ENCODE data around the gene RTN4R.
"Not testable (repeated sequence)": the region's sequence is repeated elsewhere in the genome, so short reads cannot be mapped to it uniquely, and the experiment has no call there.

DNA sequence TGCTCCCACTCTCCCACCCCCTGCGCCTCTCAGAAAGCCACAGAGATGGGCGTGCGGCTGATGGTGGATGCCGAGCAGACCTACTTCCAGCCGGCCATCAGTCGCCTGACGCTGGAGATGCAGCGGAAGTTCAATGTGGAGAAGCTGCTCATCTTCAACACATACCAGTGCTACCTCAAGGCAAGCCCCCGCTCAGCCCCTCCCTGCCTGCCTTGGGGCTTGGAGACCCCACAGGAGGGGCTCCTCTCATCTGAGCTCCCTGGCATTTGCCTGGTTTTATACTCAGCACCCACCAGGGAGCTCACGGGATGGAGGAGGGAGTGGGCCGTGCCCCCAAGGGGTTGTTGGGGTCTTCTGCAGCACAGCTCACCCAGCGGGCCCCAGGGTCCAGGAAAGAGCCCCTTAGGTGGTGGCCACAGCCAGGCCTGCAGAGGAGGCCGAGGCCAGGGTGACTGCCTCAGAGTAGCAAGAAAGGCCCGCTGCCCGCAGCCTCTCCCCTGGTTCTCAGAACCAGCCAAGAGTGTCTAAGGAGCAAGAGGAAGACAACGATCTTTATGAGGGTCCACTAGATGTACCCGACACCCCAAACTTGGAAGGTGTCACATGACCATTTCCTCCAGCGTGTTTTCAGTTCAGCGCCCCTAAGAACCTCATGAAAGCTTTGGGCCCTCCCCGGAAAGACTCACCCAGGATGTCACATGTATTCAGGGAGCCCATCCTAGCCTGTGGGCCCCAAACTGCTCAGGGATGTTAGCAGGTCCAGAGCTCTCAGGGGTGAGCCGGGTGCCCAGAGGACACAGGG lies 38.7 kb upstream of the RTN4R start:
- TF ChIP-seq, protein P1, sequence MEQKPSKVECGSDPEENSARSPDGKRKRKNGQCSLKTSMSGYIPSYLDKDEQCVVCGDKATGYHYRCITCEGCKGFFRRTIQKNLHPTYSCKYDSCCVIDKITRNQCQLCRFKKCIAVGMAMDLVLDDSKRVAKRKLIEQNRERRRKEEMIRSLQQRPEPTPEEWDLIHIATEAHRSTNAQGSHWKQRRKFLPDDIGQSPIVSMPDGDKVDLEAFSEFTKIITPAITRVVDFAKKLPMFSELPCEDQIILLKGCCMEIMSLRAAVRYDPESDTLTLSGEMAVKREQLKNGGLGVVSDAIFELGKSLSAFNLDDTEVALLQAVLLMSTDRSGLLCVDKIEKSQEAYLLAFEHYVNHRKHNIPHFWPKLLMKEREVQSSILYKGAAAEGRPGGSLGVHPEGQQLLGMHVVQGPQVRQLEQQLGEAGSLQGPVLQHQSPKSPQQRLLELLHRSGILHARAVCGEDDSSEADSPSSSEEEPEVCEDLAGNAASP (CRISPR knock-in tag; IDR thresholded peaks at IDR 0.05; ENCODE audit: borderline replicate concordance) = not testable (repeated sequence)
- not testable (repeated sequence) for TF ChIP-seq BHLHE40 (IDR thresholded peaks at IDR 0.05; ENCODE audit: low read length); MXI1 (IDR thresholded peaks at IDR 0.05; ENCODE audit: borderline replicate concordance, low read depth, low read length); MAFK (conservative IDR thresholded peaks at IDR 0.05 in 1 of 2, IDR thresholded peaks at IDR 0.05 in 1 of 2; ENCODE audit: low read length in 2 of 2); POLR2A (IDR thresholded peaks at IDR 0.05; ENCODE audit: insufficient read depth in 1 of 2, low read depth in 2 of 2, low read length in 2 of 2); SRF (IDR thresholded peaks at IDR 0.05; ENCODE audit: low read depth, low read length); CEBPG (CRISPR knock-in tag; IDR thresholded peaks at IDR 0.05)
- TF ChIP-seq, protein P2, sequence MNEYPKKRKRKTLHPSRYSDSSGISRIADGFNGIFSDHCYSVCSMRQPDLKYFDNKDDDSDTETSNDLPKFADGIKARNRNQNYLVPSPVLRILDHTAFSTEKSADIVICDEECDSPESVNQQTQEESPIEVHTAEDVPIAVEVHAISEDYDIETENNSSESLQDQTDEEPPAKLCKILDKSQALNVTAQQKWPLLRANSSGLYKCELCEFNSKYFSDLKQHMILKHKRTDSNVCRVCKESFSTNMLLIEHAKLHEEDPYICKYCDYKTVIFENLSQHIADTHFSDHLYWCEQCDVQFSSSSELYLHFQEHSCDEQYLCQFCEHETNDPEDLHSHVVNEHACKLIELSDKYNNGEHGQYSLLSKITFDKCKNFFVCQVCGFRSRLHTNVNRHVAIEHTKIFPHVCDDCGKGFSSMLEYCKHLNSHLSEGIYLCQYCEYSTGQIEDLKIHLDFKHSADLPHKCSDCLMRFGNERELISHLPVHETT (CRISPR knock-in tag; conservative IDR thresholded peaks at IDR 0.05) = not testable (repeated sequence)
- TF ChIP-seq, protein P3, sequence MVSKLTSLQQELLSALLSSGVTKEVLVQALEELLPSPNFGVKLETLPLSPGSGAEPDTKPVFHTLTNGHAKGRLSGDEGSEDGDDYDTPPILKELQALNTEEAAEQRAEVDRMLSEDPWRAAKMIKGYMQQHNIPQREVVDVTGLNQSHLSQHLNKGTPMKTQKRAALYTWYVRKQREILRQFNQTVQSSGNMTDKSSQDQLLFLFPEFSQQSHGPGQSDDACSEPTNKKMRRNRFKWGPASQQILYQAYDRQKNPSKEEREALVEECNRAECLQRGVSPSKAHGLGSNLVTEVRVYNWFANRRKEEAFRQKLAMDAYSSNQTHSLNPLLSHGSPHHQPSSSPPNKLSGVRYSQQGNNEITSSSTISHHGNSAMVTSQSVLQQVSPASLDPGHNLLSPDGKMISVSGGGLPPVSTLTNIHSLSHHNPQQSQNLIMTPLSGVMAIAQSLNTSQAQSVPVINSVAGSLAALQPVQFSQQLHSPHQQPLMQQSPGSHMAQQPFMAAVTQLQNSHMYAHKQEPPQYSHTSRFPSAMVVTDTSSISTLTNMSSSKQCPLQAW (CRISPR knock-in tag; IDR thresholded peaks at IDR 0.05) = not testable (repeated sequence)
- TF ChIP-seq, protein P4, sequence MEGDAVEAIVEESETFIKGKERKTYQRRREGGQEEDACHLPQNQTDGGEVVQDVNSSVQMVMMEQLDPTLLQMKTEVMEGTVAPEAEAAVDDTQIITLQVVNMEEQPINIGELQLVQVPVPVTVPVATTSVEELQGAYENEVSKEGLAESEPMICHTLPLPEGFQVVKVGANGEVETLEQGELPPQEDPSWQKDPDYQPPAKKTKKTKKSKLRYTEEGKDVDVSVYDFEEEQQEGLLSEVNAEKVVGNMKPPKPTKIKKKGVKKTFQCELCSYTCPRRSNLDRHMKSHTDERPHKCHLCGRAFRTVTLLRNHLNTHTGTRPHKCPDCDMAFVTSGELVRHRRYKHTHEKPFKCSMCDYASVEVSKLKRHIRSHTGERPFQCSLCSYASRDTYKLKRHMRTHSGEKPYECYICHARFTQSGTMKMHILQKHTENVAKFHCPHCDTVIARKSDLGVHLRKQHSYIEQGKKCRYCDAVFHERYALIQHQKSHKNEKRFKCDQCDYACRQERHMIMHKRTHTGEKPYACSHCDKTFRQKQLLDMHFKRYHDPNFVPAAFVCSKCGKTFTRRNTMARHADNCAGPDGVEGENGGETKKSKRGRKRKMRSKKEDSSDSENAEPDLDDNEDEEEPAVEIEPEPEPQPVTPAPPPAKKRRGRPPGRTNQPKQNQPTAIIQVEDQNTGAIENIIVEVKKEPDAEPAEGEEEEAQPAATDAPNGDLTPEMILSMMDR (CRISPR knock-in tag; IDR thresholded peaks at IDR 0.05) = not testable (repeated sequence)
- TF ChIP-seq, protein P5, sequence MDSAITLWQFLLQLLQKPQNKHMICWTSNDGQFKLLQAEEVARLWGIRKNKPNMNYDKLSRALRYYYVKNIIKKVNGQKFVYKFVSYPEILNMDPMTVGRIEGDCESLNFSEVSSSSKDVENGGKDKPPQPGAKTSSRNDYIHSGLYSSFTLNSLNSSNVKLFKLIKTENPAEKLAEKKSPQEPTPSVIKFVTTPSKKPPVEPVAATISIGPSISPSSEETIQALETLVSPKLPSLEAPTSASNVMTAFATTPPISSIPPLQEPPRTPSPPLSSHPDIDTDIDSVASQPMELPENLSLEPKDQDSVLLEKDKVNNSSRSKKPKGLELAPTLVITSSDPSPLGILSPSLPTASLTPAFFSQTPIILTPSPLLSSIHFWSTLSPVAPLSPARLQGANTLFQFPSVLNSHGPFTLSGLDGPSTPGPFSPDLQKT (CRISPR knock-in tag; IDR thresholded peaks at IDR 0.05; ENCODE audit: borderline replicate concordance) = not testable (repeated sequence)

Data from HepG2 (cell line).